HL-60 (cell line): ENCODE data around the gene CRLF2.
A peak's percentile ranks its signal among the peaks of the same experiment; 100 is the strongest.
"Not testable (repeated sequence)": the region's sequence is repeated elsewhere in the genome, so short reads cannot be mapped to it uniquely, and the experiment has no call there.

ENCODE experiments used
- DNase-seq, 2 experiments: peaks; one replicate each; pipeline ENCODE4 v3.0.0-alpha.2; 2010 to 2020; ENCODE audit warnings: low read depth in 1 of 2, low spot score in 1 of 2
- H3K27ac ChIP-seq: fragments of 250-450 bp; sonication (Bioruptor Pico); replicated peaks from 2 replicates; pipeline ENCODE4 v1.5.1; 2020; ENCODE audit warnings: mild to moderate bottlenecking, moderate library complexity
- H3K27me3 ChIP-seq: fragments of 250-450 bp; sonication (Bioruptor Pico); 2 replicates; pipeline ENCODE4 v1.5.1; 2021; ENCODE audit warnings: mild to moderate bottlenecking, moderate library complexity; ENCODE audit not compliant: insufficient read depth, poor library complexity, severe bottlenecking
- H3K4me3 ChIP-seq: replicated peaks from 2 replicates; pipeline ENCODE4 v1.5.1; 2011; ENCODE audit warnings: mild to moderate bottlenecking, control low read depth, low read length; ENCODE audit not compliant: insufficient read depth
- GABPA ChIP-seq: IDR thresholded peaks from 2 replicates; pipeline ENCODE4 v1.6.1; 2012; ENCODE audit warnings: low read depth
- POLR2AphosphoS5 ChIP-seq: IDR thresholded peaks from 2 replicates; pipeline ENCODE4 v1.6.1; 2012; ENCODE audit warnings: low read depth
- SPI1 ChIP-seq: IDR thresholded peaks from 2 replicates; pipeline ENCODE4 v1.6.1; 2012; ENCODE audit warnings: low read depth, mild to moderate bottlenecking, borderline replicate concordance
- TF ChIP-seq, protein P1 (sequence below): IDR thresholded peaks from 2 replicates; pipeline ENCODE4 v1.6.1; 2012; ENCODE audit warnings: low read depth; ENCODE audit not compliant: insufficient replicate concordance
- TF ChIP-seq, protein P2 (sequence below): IDR thresholded peaks from one replicate; pipeline ENCODE4 v1.5.1; 2011; ENCODE audit warnings: low read length, control low read depth, inconsistent platforms; ENCODE audit not compliant: insufficient read depth

CRLF2 gene

DNA sequence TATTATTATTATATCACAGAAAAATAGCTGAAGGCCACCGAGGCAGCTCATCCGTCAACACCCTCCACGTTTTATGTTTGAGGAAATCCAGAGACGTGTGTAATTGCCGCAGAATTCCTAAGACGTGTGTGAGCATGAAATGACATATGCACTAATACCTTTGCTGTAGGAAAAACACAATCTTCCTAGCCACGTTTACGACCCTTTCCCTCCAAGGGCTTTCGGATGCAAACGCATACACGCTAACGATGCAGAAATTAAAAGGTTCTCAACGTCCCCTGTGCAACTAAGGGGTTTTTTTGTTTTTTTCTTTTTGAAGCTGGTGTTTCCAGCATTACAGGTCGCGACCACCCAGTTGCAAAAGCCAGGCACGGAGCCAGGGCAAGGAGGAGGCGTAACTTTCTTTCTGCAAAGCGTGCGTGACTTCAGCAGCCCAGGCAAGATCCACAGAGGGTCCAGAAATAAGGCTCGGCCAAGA is 33.8 kb downstream of the CRLF2 start:
- no peak overlapping the region for H3K4me3 ChIP-seq

DNA sequence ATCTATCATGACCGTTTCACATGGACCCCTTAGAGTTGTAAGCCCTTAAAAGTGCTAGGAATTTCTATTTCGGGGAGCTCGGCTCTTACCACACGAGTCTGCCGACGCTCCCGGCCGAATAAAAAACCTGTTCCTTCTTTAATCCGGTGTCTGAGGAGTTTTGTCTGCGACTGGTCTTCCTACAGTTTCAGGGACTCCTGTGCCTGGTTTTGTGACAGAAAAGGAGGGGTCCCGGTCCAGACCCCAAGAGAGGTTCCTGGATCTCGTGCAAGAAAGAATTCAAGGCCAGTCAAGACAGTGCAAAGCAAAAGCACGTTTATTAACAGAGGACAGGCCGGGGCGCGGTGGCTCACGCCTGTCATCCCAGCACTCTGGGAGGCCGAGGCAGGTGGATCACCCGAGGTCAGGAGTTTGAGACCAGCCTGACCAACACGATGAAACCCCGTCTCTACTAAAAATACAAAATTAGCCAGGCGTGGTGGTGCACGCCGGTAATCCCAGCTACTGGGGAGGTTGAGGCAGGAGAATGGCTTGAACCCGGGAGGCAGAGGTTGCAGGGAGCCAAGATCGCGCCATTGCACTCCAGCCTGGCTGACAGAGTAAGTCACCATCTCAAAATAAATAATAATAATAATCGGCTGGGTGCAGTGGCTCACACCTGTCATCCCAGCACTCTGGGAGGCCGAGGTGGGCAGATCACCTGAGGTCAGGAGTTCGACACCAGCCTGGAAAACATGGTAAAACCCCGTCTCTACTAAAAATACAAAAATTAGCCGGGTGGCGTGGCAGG is 35.7 kb downstream of the CRLF2 start:
- not testable (repeated sequence) for H3K4me3 ChIP-seq, H3K27ac ChIP-seq, H3K27me3 ChIP-seq, DNase-seq

More for the DNA sequence above, 33.8 kb downstream of the CRLF2 start:
- no peak overlapping the region for H3K27ac ChIP-seq
- no peaks in the 10 kb centered on the region for H3K27me3 ChIP-seq
- DNase-seq: no peak
- TF ChIP-seq POLR2AphosphoS5: no peak
- no peak for TF ChIP-seq GABPA
- TF ChIP-seq, protein P1, sequence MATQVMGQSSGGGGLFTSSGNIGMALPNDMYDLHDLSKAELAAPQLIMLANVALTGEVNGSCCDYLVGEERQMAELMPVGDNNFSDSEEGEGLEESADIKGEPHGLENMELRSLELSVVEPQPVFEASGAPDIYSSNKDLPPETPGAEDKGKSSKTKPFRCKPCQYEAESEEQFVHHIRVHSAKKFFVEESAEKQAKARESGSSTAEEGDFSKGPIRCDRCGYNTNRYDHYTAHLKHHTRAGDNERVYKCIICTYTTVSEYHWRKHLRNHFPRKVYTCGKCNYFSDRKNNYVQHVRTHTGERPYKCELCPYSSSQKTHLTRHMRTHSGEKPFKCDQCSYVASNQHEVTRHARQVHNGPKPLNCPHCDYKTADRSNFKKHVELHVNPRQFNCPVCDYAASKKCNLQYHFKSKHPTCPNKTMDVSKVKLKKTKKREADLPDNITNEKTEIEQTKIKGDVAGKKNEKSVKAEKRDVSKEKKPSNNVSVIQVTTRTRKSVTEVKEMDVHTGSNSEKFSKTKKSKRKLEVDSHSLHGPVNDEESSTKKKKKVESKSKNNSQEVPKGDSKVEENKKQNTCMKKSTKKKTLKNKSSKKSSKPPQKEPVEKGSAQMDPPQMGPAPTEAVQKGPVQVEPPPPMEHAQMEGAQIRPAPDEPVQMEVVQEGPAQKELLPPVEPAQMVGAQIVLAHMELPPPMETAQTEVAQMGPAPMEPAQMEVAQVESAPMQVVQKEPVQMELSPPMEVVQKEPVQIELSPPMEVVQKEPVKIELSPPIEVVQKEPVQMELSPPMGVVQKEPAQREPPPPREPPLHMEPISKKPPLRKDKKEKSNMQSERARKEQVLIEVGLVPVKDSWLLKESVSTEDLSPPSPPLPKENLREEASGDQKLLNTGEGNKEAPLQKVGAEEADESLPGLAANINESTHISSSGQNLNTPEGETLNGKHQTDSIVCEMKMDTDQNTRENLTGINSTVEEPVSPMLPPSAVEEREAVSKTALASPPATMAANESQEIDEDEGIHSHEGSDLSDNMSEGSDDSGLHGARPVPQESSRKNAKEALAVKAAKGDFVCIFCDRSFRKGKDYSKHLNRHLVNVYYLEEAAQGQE: no peak
- TF ChIP-seq SPI1: no peak
- TF ChIP-seq, protein P2, sequence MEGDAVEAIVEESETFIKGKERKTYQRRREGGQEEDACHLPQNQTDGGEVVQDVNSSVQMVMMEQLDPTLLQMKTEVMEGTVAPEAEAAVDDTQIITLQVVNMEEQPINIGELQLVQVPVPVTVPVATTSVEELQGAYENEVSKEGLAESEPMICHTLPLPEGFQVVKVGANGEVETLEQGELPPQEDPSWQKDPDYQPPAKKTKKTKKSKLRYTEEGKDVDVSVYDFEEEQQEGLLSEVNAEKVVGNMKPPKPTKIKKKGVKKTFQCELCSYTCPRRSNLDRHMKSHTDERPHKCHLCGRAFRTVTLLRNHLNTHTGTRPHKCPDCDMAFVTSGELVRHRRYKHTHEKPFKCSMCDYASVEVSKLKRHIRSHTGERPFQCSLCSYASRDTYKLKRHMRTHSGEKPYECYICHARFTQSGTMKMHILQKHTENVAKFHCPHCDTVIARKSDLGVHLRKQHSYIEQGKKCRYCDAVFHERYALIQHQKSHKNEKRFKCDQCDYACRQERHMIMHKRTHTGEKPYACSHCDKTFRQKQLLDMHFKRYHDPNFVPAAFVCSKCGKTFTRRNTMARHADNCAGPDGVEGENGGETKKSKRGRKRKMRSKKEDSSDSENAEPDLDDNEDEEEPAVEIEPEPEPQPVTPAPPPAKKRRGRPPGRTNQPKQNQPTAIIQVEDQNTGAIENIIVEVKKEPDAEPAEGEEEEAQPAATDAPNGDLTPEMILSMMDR: no peak

DNA sequence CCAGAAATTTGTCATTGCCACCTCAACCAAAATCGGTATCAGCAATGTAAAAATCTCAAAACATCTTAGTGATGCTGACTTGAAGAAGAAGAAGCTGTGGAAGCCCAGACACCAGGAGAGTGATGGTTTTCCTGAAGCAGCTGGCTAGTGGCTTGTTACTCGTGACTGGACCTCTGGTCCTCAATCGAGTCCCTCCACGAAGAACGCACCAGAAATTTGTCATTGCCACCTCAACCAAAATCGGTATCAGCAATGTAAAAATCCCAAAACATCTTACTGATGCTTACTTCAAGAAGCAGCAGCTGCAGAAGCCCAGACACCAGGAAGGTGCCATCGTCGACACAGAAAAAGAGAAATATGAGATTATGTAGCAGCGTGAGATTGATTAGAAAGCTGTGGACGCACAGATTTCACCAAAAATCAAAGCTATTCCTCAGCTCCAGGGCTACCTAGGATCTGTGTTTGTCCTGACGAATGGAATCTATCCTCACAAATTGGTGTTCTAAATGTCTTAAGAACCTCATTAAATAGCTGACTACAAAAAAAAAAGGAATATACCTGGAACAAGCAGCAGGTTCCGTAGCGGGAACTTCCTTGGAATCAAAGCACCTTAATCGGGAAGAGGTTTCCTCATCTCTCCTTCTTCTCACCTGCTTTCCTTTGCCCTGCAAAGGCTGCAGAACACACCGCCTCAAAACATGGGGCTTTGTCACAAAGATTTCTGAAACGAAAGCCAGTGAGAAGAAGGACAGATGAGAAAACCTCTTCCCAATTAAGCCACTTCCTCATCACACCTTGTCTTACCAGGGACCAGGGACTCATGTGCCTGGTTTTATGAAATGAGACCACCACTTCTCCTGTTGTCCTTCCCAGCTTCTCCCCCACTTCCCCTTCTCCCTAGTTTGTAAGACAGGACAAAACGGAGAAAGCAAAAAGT is 37.6 kb downstream of the CRLF2 start:
- H3K27me3 ChIP-seq, H3K4me3 ChIP-seq, DNase-seq, H3K27ac ChIP-seq: not testable (repeated sequence)
- TF ChIP-seq SPI1: peak; percentile 30; the same call in 1 of the 2 replicates

DNA sequence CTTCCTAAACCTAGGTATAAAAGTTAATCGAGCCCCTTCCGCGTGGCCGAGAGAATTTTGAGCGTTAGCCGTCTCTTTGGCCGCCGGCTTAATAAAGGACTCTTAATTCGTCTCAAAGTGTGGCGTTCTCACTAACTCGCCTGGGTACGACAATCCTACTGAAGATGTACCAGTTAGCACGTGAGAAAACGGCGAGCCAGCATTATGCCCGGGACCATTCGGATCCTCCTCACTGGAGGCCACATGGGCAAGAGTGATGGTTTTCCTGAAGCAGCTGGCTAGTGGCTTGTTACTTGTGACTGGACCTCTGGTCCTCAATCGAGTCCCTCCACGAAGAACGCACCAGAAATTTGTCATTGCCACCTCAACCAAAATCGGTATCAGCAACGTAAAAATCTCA is 39.0 kb downstream of the CRLF2 start:
- H3K4me3 ChIP-seq, H3K27me3 ChIP-seq, H3K27ac ChIP-seq: not testable (repeated sequence)
- DNase-seq: peak in 1 of 2 experiments; percentile 0

DNA sequence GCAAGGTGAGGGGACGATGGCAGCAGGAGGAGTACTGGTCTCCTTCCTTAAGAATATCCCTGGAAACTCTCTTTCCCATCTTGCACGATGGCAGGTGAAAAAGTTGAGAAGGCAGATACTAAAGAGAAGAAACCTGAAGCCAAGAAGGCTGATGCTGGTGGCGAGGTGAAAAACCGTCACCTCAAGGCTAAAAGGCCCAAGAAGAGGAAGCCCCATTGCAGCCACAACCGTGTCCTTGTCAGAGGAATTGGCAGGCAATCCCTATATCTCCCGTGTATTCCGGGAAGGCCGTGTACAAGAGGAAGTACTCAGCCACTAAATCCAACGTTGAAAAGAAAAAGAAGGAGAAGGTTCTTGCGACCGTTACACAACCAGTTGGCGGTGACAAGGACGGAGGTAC is 40.0 kb downstream of the CRLF2 start:
- DNase-seq: peak in 1 of 2 experiments; percentile 0
- no peak for TF ChIP-seq GABPA
- TF ChIP-seq, protein P2: no peak
- TF ChIP-seq, protein P1: no peak
- TF ChIP-seq POLR2AphosphoS5: no peak
- no peak for TF ChIP-seq SPI1
- H3K4me3 ChIP-seq: no peak overlapping the region
- H3K27me3 ChIP-seq: no peaks in the 10 kb centered on the region
- H3K27ac ChIP-seq: no peak overlapping the region

DNA sequence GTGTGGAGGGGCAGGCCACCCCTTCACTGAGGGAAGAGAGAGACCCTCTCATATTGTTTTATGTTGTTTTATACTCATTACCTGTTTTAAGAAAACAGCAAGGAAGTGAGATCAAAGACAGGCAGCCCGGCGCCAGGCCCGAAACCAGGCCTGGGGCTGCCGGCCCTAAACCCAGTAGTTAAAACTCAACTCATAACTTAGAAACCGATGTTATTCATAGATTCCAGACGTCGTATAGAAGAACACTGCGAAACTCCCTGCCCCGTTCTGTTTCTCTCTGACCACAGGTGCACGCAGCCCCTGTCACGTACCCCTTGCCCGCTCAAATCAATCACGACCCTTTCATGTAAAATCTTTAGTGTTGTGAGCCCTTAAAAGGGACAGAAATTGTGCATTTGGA is 40.5 kb downstream of the CRLF2 start:
- not testable (repeated sequence) for DNase-seq, H3K27ac ChIP-seq, H3K27me3 ChIP-seq, H3K4me3 ChIP-seq
